GM18873 (cell line): ENCODE results near the gene IER5L.
A peak's percentile ranks its signal among the peaks of the same experiment; 100 is the strongest.

Experiments
- ATAC-seq: cut with Tn5 transposase; IDR thresholded peaks from one replicate; pipeline ENCODE4 v1.9.1; 2021; ENCODE audit warnings: mild to moderate bottlenecking, moderate library complexity, moderate number of reproducible peaks; ENCODE audit not compliant: unreplicated experiment, low FRiP score

The IER5L gene

GRCh38 chr9:129177791-129178567, at the start of gene IER5L:
TSS of gene IER5L (minus strand) at chr9:129178261. CDS start at chr9:129178052, 209 bp downstream.
- peak; percentile 65 for ATAC-seq

- ATAC-seq, result no peak
These were observed 49.8 kb upstream of the IER5L start for GRCh38 chr9:129227843-129228189.

- no peak for ATAC-seq
These were observed 47.8 kb upstream of the IER5L start for GRCh38 chr9:129225815-129226214.

- ATAC-seq, result no peak
These were observed 47.4 kb upstream of the IER5L start for GRCh38 chr9:129225490-129225778.

GRCh38 chr9:129224618-129225489, 46.8 kb upstream of the IER5L start:
- no peak for ATAC-seq

- ATAC-seq, result no peak
These were observed 45.6 kb upstream of the IER5L start for GRCh38 chr9:129223551-129224208.

- ATAC-seq, result no peak
These were observed 44.8 kb upstream of the IER5L start for GRCh38 chr9:129222819-129223218.

- no peak for ATAC-seq
These were observed 44.0 kb upstream of the IER5L start for GRCh38 chr9:129221979-129222635.

- no peak for ATAC-seq
These were observed 43.2 kb upstream of the IER5L start for GRCh38 chr9:129221233-129221632.

GRCh38 chr9:129220771-129221170, 42.7 kb upstream of the IER5L start:
- no peak for ATAC-seq

GRCh38 chr9:129218918-129219317, 40.9 kb upstream of the IER5L start:
- no peak for ATAC-seq

- ATAC-seq, result no peak
These were observed 40.2 kb upstream of the IER5L start for GRCh38 chr9:129218272-129218625.

GRCh38 chr9:129213551-129213950, 35.5 kb upstream of the IER5L start:
- no peak for ATAC-seq

- ATAC-seq, result no peak
These were observed 33.6 kb upstream of the IER5L start for GRCh38 chr9:129211686-129212085.

GRCh38 chr9:129210125-129210524, 32.1 kb upstream of the IER5L start:
- ATAC-seq, result no peak

GRCh38 chr9:129209580-129209979, 31.5 kb upstream of the IER5L start:
- no peak for ATAC-seq

GRCh38 chr9:129209109-129209508, 31.0 kb upstream of the IER5L start:
- no peak for ATAC-seq

- ATAC-seq, result no peak
These were observed 30.4 kb upstream of the IER5L start for GRCh38 chr9:129208207-129209032.

- ATAC-seq, result no peak
These were observed 28.8 kb upstream of the IER5L start for GRCh38 chr9:129206905-129207304.

- no peak for ATAC-seq
These were observed 28.3 kb upstream of the IER5L start for GRCh38 chr9:129206401-129206800.
